Cerebellar cortex (tissue), 1 donor: ENCODE results near the gene TMEM270.
"Not testable (repeated sequence)": the region's sequence is repeated elsewhere in the genome, so short reads cannot be mapped to it uniquely, and the experiment has no call there.

Experiments
- DNase-seq: peaks from one replicate; pipeline ENCODE4 v3.0.0-alpha.2; 2015; ENCODE audit warnings: low spot score

Gene TMEM270

DNA sequence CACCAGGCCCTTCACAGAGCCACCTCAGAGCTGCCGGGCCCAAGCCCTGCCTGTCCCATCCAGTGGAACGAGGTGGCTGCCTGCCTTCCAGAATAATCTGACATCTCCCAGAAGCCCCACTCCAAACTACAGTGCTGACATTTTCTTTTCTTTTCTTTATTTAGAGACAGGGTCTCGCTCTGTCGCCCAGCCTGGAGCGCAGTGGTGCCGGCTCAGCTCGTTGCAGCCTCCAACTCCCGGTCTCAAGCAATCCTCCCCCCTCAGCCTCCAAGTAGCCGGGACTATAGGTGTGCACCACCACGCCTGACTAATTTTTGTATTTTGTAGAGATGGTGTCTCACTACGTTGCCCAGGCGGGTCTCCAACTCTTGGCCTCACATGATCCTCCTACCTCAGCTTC, 346 bp downstream of the TMEM270 start:
- DNase-seq = no peak

DNA sequence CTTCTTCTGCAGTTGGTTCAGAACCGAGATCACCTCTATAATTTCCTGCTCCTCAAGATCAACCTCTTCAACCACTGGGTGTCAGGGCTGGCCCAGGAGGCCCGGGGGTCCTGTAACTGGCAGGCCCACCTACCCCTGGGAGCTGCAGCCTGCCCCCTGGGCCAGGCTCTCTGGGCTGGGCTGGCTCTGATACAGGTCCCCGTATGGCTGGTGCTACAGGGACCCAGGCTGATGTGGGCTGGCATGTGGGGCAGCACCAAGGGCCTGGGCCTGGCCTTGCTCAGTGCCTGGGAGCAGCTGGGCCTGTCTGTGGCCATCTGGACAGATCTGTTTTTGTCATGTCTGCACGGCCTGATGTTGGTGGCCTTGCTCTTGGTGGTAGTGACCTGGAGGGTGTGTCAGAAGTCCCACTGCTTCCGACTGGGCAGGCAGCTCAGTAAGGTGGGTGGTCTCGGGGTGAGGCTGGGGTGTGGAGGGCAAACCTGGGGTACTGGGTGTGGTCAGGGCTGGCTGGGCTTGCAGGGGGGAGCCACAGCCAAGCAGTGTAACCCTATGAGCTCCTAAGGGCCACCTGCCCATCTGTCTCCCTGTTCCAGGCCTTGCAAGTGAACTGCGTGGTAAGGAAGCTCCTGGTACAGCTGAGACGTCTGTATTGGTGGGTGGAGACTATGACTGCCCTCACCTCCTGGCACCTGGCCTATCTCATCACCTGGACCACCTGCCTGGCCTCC, 4.2 kb downstream of the TMEM270 start:
- no peak for DNase-seq

- peak; percentile 68 for DNase-seq
Observed at GRCh38 chr7:73865738-73866445, 4.9 kb downstream of the TMEM270 start.

- DNase-seq = no peak
Observed at GRCh38 chr7:73866446-73866767, 5.4 kb downstream of the TMEM270 start.

DNA sequence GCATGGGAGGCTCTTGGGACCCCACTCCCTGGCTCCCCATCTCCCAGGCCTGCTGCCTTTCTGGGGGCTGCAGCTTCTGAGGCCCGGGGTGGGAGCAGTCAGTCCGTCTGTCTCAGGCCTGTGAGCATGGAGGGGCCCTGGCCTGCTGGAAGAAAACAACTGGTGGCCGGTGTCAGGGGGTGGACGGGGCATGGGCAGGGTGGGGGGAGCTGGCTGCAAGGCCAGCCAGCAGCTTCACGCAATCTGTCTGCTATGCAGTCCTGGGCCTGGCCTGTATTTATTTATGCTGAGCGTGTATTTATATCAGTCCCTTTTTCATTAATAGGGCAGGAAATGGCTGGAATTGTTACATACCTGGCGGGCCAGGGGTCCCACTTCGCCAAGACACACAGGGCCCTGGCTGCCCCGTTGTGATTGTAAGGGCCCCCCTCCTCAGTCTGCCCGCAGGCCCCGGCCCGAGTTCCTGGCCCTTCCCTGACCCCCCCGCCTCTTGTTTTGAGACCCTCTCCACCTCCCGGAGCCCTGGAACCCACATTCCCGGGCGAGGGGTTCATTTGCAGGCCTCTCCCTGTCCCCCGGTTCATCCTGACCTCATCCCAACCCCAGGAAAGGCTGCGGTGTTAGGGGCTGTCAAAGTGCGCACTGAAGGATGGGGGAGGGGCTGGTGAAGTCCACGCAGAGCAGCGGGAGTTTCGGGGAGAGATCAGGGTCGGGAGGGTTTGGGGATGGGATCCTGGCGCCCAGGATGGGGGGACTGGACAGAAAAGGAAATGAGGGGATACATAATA, 8.2 kb downstream of the TMEM270 start:
- no peak for DNase-seq

- DNase-seq = no peak
Observed at GRCh38 chr7:73870041-73870492, 9.1 kb downstream of the TMEM270 start.

DNA sequence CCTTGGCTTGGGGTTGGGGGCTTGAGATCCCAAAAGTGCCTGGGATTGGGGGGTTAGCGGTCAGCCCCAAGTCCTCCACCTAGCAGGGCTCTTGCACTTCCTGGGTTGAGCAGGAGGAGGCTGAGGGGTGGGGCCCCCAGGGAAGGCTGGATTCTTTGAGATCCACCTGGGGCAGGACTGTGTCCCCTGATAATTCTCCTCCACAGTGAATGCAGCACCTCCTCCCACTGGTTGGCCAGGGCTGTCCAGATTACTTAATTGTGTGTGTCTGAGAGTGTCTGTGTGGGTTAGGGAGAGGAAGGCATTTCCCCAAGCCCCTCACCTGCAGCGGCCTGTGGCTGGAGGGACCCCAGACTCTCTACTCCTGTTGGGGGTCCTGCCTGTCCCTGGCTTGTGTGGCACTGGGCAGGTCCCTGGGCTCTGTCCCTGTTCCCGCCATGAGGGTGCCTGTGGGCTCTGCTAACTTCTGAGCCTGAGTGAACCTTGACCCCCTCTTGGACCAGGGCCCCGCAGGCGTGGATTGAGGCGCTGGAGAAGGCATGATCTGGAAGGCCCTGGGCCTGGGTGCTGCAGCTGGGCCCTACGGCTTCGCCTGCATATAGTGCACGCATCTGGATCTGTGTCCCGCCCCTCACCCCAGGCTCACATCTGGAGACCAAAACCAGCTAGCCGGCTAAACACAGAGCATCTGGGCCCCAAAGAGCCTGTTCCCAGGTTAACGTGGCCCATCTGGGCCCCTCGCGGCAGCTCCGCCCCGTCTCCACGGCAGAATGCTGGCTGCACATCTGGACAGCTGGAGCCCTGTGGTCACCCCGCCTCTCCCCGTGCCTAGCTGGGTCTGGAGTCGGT, 10.4 kb downstream of the TMEM270 start:
- DNase-seq = no peak

- DNase-seq = no peak
Observed at GRCh38 chr7:73872056-73872908, 11.3 kb downstream of the TMEM270 start.

DNA sequence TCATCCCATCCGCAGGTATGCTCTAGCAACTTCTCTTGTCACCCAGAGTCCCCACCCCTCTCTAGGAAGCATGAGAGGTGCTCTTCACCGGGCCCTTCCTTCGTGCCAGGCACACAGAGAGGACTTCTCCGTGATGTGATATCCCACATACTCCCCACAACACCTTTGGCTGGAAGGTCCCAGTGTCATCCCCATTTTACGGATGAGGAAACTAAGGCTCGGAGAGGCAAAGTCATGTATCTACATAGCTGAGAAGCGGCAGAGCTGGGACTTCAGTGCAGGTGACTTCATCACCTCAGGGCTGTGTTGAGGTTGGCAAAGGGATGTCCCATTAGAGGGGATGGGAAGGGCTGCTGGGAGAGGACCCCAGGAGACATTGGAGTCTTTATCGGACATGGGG, 15.4 kb downstream of the TMEM270 start:
- no peak for DNase-seq

- DNase-seq = no peak
Observed at GRCh38 chr7:73876973-73877372, 16.0 kb downstream of the TMEM270 start.

DNA sequence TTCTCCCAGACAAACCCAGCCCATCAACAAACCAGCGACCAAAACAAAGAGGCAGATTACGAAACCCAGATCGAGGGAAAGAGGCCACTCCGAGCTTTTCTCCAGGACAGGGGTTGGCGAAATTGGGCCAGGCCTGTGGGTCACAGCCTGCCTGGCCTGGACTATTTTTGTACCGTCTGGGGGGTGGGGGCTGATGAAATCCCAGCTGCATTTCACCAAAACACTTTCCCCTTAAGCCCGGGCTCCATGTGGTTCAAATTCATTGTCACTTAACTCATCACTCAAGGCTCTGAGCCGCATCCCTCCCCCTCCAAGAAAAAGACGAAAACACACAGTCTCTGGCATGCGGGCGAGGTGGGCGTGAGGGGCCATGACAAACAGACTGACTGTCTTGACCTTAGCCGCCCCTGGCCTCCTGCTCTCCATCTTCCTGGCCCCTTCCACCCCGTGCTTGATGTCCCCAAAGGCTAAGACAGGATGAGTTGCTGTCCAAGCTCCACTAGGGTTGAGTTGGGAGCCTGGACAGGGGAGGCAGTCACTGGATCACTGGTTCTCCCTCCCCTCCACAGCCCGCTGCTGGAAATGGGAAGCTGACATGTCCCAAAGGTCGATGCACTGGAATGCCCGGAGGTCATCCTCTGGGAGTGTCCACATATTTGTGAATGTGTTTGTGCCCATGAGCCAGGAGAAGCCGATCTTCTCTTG, 19.2 kb downstream of the TMEM270 start:
- DNase-seq = no peak

GRCh38 chr7:73880755-73881328, 19.9 kb downstream of the TMEM270 start:
- no peak for DNase-seq

DNA sequence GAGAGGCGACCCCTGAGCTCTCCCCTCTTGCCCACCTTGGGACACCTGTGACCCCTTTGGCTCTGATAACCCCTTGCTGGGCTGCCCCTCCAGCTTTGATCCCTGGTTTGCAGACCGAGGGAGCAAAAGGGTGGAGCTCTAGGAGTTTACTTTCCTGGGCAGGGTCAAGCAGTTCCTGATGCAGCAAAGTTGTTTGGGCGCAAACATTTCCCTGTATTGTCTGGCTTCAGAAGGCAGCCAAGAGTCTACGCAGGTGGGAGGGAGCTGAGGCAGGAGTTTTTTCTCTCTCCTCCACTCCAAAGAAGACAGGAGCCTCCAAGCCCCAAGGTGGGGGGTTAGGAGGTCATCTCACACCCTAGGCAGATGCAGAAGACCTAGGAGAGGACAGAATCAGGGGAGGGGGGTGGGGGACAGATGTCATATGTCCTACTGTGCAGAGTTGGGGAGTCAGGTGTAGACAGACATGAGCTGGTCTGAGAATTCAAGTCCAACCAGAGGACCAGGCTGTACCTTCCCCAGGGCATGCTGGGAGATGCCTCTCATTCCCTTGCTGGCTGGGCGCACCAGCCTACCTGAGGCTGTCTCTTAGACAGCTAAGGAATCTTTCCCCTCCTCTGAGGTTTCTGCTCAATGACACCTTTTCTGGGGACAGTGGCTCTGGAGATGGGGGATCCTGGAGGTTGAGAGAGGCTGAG, 20.5 kb downstream of the TMEM270 start:
- no peak for DNase-seq

- no peak for DNase-seq
Observed at GRCh38 chr7:73882047-73882402, 21.1 kb downstream of the TMEM270 start.

DNA sequence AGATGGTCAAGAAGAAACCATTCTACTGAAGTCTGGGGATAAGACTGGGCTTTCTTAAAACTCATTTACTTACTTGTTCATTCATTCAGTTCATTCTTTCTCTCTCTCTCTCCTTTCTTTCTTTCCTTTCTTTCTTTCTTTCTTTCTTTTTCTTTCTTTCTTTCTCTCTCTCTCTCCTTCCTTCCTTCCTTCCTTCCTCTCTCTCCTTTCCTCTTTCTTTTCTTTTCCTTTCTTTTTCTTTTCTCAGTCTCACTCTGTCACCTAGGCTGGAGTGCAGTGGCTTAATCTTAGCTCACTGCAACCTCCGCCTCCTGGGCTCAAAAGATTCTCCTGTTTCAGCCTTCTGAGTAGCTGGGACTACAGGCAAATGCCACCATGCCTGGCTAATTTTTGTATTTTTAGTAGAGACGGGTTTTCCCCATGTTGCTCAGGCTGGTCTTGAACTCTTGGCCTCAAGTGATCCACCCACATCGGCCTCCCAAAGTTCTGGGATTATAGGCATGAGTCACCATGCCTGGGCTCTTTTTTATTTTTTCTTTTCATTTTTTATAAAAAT, 24.0 kb downstream of the TMEM270 start:
- not testable (repeated sequence) for DNase-seq

- no peak for DNase-seq
Observed at GRCh38 chr7:73885433-73885974, 24.5 kb downstream of the TMEM270 start.

- DNase-seq = no peak
Observed at GRCh38 chr7:73885975-73886798, 25.2 kb downstream of the TMEM270 start.

DNA sequence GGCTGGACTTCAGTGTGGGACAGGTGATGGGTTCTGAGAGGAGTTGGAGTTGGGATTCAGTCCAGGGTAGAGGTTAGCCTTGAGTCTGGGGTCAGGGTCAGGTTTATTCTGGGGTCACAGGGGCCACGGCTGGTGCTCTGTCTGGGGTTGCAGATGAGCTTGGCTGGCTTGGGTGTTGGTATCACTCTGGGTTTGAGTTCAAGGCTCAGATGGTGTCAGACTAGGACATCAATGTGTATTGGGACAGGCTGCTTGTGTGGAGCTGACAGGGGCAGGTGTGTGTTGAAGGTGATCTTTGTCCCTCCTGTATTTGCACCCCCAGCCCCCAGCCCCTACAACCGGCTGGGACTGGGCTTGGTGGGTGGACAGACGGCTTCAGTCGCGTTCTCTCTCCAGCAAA, 26.8 kb downstream of the TMEM270 start:
- no peak for DNase-seq
